Measurements from ENCODE around the gene PATJ.

DNA sequence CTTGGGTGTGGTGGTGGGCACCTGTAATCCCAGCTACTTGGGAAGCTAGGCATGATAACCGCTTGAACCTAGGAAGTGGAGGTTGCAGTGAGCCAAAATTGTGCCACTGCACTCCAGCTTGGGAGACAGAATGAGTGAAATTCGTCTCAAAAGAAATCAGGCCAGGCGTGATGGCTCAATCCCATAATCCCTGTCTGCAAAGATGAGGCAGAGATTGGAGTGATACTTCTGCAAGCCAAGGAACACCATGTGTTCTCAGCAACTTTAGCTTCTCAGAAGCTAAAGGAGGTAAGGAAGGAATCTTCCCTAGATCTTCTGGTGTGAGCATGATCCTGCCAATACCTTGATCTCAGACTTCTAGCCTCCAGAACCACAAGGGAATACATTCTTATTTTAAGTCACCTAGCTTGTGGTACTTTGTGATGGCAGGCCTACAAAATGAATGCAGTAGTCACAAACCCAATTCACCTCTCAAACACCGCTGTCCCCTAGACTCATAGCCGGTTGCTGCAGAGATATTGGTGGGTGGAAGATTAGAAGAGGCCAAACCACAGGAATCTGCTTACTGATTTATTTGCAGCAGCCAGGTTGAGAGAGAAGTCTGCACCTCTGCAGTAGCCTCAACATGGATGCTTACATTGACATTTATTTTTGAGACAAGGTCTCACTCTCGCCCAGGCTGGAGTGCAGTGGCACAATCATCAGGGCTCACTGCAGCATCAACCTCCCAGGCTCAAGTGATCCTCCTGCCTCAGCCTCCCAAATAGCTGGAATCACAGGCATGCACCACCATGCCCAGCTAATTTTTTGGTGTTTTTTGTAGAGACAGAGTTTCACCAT is 471.0 kb downstream of the PATJ start:
- TF ChIP-seq, protein P1, sequence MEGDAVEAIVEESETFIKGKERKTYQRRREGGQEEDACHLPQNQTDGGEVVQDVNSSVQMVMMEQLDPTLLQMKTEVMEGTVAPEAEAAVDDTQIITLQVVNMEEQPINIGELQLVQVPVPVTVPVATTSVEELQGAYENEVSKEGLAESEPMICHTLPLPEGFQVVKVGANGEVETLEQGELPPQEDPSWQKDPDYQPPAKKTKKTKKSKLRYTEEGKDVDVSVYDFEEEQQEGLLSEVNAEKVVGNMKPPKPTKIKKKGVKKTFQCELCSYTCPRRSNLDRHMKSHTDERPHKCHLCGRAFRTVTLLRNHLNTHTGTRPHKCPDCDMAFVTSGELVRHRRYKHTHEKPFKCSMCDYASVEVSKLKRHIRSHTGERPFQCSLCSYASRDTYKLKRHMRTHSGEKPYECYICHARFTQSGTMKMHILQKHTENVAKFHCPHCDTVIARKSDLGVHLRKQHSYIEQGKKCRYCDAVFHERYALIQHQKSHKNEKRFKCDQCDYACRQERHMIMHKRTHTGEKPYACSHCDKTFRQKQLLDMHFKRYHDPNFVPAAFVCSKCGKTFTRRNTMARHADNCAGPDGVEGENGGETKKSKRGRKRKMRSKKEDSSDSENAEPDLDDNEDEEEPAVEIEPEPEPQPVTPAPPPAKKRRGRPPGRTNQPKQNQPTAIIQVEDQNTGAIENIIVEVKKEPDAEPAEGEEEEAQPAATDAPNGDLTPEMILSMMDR (IDR thresholded peaks at IDR 0.05; ENCODE audit: insufficient read depth, low read length, poor library complexity, severe bottlenecking), result no peak
- TF ChIP-seq EZH2phosphoT487 (conservative IDR thresholded peaks at IDR 0.05; ENCODE audit: low read length), result no peak

Measured in SU-DHL-6 (cell line).